Bronchial epithelial cell (primary cell): Measurements from ENCODE around the gene MFN1. TPM values are rescaled to one million over a fixed set of nuclear protein-coding genes. Genes with fewer than 3 reads are reported as not detected.

Experiments used
- DNase-seq: peaks from one replicate; pipeline ENCODE4 v3.0.0-alpha.2; 2010; ENCODE audit warnings: low read depth
- FAIRE-seq: peaks from 2 replicates; lab custom pipeline; 2011; peaks lifted over from hg19 to GRCh38; lab: Jason Lieb, UNC
- H3K27me3 ChIP-seq: 2 replicates; pipeline ENCODE4 v1.5.1; 2011; ENCODE audit warnings: low read length; ENCODE audit not compliant: control insufficient read depth, insufficient read depth
- H3K36me3 ChIP-seq: 2 replicates; pipeline ENCODE4 v1.5.1; 2011; ENCODE audit warnings: low read length; ENCODE audit not compliant: control insufficient read depth, insufficient read depth
- H3K4me3 ChIP-seq: 2 replicates; pipeline ENCODE4 v1.5.1; 2011; ENCODE audit warnings: mild to moderate bottlenecking, low read depth, low read length, control low read depth
- CTCF ChIP-seq: IDR thresholded peaks from 2 replicates; pipeline ENCODE4 v1.5.1; 2011; ENCODE audit warnings: mild to moderate bottlenecking, moderate library complexity, low read length, control low read depth, inconsistent platforms; ENCODE audit not compliant: insufficient read depth, severe bottlenecking
- total RNA-seq: library from RNA; depleted of rRNA; stranded (reverse); fragments of >200 nt; gene quantifications from 2 replicates; pipeline ENCODE4 v1.2.1, GENCODE V29; 2014

Gene MFN1
- total RNA-seq, 1 donor from 2014 or later, result 47.1 TPM

- DNase-seq (no peak), FAIRE-seq (no peak)
- no peak for TF ChIP-seq CTCF
- Histone ChIP-seq H3K27me3 (no peaks in the 10 kb centered on the region), H3K36me3 (no peaks in the 10 kb centered on the region), H3K4me3 (no peak overlapping the region)
Measured at GRCh38 chr3:179438841-179439240, 91.3 kb downstream of the MFN1 start.

Other genes starting within 250 kb of the MFN1 start
- 15.9 and 20.3 TPM in 2 replicates for gene PIK3CA, start 199.4 kb upstream of the MFN1 start, total RNA-seq
- gene KCNMB3, start 96.6 kb upstream of the MFN1 start, total RNA-seq, result 0.38 and 1.1 TPM in 2 replicates
- 31.4 and 51.6 TPM in 2 replicates for gene ZNF639, start 24.7 kb upstream of the MFN1 start, total RNA-seq
- 10.9 and 15.8 TPM in 2 replicates for gene GNB4, start 103.8 kb downstream of the MFN1 start, total RNA-seq
- gene ACTL6A, start 215.2 kb downstream of the MFN1 start, total RNA-seq, result 64.6 and 90.8 TPM in 2 replicates